IMR-90 (cell line): ENCODE measurements around the gene ARPC5. TPM values are rescaled to one million over a fixed set of nuclear protein-coding genes. Genes with fewer than 3 reads are reported as not detected.

Source experiments
- ATAC-seq: fragments of 200-7000 bp; cut with Tn5 transposase; 2 replicates; pipeline ENCODE4 v1.9.1; 2020; ENCODE audit warnings: low read depth, mild to moderate bottlenecking, moderate library complexity
- BruUV-seq: library from RNA; stranded (reverse); fragments of 400-500 nt; replicated peaks from 2 replicates; lab custom pipeline; 2021; lab: Mats Ljungman, UMichigan
- CTCF ChIA-PET: fragments of 300-600 bp; formaldehyde crosslinking; extraction: SDS; loops from one replicate; lab custom pipeline; 2021; ENCODE audit warnings: antibody characterized with exemption; lab: Yijun Ruan, JAX
- POLR2A ChIA-PET: fragments of 300-600 bp; sonication (Branson Sonifier 250); formaldehyde crosslinking; loops from one replicate; lab custom pipeline; 2022; ENCODE audit warnings: antibody characterized with exemption; ENCODE audit not compliant: unreplicated experiment; lab: Charles Lee
- DNase-seq: peaks from one replicate; pipeline ENCODE4 v3.0.0; 2013
- H2AFZ ChIP-seq: replicated peaks from 2 replicates; pipeline ENCODE3; 2013; ENCODE audit warnings: low read length, mild to moderate bottlenecking; ENCODE audit not compliant: poor library complexity
- H2AK5ac ChIP-seq: 2 replicates; pipeline ENCODE4 v1.6.1; 2013; ENCODE audit warnings: low read depth, low read length, inconsistent platforms
- H2AK9ac ChIP-seq: replicated peaks from 2 replicates; pipeline ENCODE3; 2013; ENCODE audit warnings: mild to moderate bottlenecking, low read depth, low read length, moderate library complexity; ENCODE audit not compliant: poor library complexity
- H2BK120ac ChIP-seq: 2 replicates; pipeline ENCODE4 v1.6.1; 2013; ENCODE audit warnings: low read depth, low read length, inconsistent platforms
- H2BK15ac ChIP-seq: 3 replicates; pipeline ENCODE4 v1.6.1; 2013; ENCODE audit warnings: low read depth, low read length, inconsistent platforms
- H2BK20ac ChIP-seq: 2 replicates; pipeline ENCODE4 v1.6.1; 2013; ENCODE audit warnings: low read depth, mild to moderate bottlenecking, inconsistent platforms, low read length, moderate library complexity
- H2BK5ac ChIP-seq: 2 replicates; pipeline ENCODE4 v1.6.1; 2013; ENCODE audit warnings: mild to moderate bottlenecking, low read depth, low read length, inconsistent platforms; ENCODE audit not compliant: poor library complexity, severe bottlenecking
- H3K14ac ChIP-seq: replicated peaks from 2 replicates; pipeline ENCODE4 v1.6.1; 2013; ENCODE audit warnings: low read depth, low read length, inconsistent platforms
- H3K18ac ChIP-seq: 2 replicates; pipeline ENCODE4 v1.6.1; 2013; ENCODE audit warnings: low read depth, low read length, control low read depth
- H3K23ac ChIP-seq: 2 replicates; pipeline ENCODE4 v1.6.1; 2013; ENCODE audit warnings: low read depth, low read length, inconsistent platforms
- H3K27ac ChIP-seq: 2 replicates; pipeline ENCODE4 v1.5.1; 2013; ENCODE audit warnings: mild to moderate bottlenecking, control low read depth, low read length; ENCODE audit not compliant: insufficient read depth
- H3K27me3 ChIP-seq: 2 replicates; pipeline ENCODE4 v1.6.1; 2013; ENCODE audit warnings: low read length; ENCODE audit not compliant: control insufficient read depth, insufficient read depth
- H3K36me3 ChIP-seq: 2 replicates; pipeline ENCODE4 v1.6.1; 2013; ENCODE audit warnings: low read length, mixed read lengths; ENCODE audit not compliant: control insufficient read depth, insufficient read depth
- H3K4ac ChIP-seq: 2 replicates; pipeline ENCODE4 v1.6.1; 2013; ENCODE audit warnings: low read depth, low read length, inconsistent platforms
- H3K4me1 ChIP-seq: 2 replicates; pipeline ENCODE4 v1.6.1; 2013; ENCODE audit warnings: low read length, mixed read lengths; ENCODE audit not compliant: control insufficient read depth, insufficient read depth
- H3K4me2 ChIP-seq: 2 replicates; pipeline ENCODE4 v1.6.1; 2013; ENCODE audit warnings: low read depth, mild to moderate bottlenecking, control low read depth, low read length, moderate library complexity
- H3K4me3 ChIP-seq: 2 replicates; pipeline ENCODE4 v1.5.1; 2013; ENCODE audit warnings: low read depth, mild to moderate bottlenecking, control low read depth, low read length, moderate library complexity; ENCODE audit not compliant: insufficient read depth
- H3K56ac ChIP-seq: 2 replicates; pipeline ENCODE4 v1.6.1; 2013; ENCODE audit warnings: low read length, inconsistent platforms; ENCODE audit not compliant: insufficient read depth; ENCODE audit errors: extremely low read depth
- H3K79me1 ChIP-seq, 2 experiments: 2 replicates each; pipeline ENCODE4 v1.6.1; 2013; ENCODE audit warnings: low read length in 2 of 2, inconsistent platforms in 1 of 2, low read depth in 1 of 2
- H3K9ac ChIP-seq: 2 replicates; pipeline ENCODE4 v1.6.1; 2013; ENCODE audit warnings: low read depth, low read length, control low read depth
- H3K9me1 ChIP-seq: 2 replicates; pipeline ENCODE4 v1.6.1; 2013; ENCODE audit warnings: low read length, inconsistent platforms; ENCODE audit not compliant: insufficient read depth
- H3K9me3 ChIP-seq: 2 replicates; pipeline ENCODE4 v1.6.1; 2013; ENCODE audit warnings: low read length; ENCODE audit not compliant: control insufficient read depth, insufficient read depth
- H4K20me1 ChIP-seq: 2 replicates; pipeline ENCODE4 v1.6.1; 2013; ENCODE audit warnings: low read length, inconsistent platforms; ENCODE audit not compliant: insufficient read depth
- H4K5ac ChIP-seq: 2 replicates; pipeline ENCODE4 v1.6.1; 2013; ENCODE audit warnings: mild to moderate bottlenecking, low read depth, low read length, control low read depth
- H4K8ac ChIP-seq, 2 experiments: 2 replicates each; pipeline ENCODE4 v1.6.1; 2013; ENCODE audit warnings: low read depth in 2 of 2, low read length in 2 of 2, control low read depth in 1 of 2, inconsistent platforms in 1 of 2
- H4K91ac ChIP-seq: 2 replicates; pipeline ENCODE4 v1.6.1; 2013; ENCODE audit warnings: low read depth, low read length, inconsistent platforms; ENCODE audit not compliant: insufficient read depth
- BHLHE40 ChIP-seq: fragments of 150-350 bp; IDR thresholded peaks from 2 replicates; pipeline ENCODE4 v1.6.1; 2016; ENCODE audit warnings: mild to moderate bottlenecking, low read depth, low read length
- CEBPB ChIP-seq: IDR thresholded peaks from 2 replicates; pipeline ENCODE4 v1.6.1; 2012; ENCODE audit warnings: low read depth, low read length, improper control_type of control experiment
- CHD1 ChIP-seq: IDR thresholded peaks from 2 replicates; pipeline ENCODE4 v1.6.1; 2012; ENCODE audit warnings: low read depth, low read length, improper control_type of control experiment
- FOS ChIP-seq: fragments of 150-350 bp; IDR thresholded peaks from 2 replicates; pipeline ENCODE4 v1.6.1; 2016; ENCODE audit warnings: low read depth, low read length
- MAFK ChIP-seq: IDR thresholded peaks from 2 replicates; pipeline ENCODE4 v1.6.1; 2012; ENCODE audit warnings: low read depth, low read length, improper control_type of control experiment
- MAZ ChIP-seq: IDR thresholded peaks from 2 replicates; pipeline ENCODE4 v1.6.1; 2012; ENCODE audit warnings: low read depth, mild to moderate bottlenecking, low read length, improper control_type of control experiment, moderate library complexity, borderline replicate concordance
- MXI1 ChIP-seq: IDR thresholded peaks from 2 replicates; pipeline ENCODE4 v1.6.1; 2012; ENCODE audit warnings: low read depth, mild to moderate bottlenecking, low read length, moderate library complexity, borderline replicate concordance
- NFE2L2 ChIP-seq: fragments of 150-350 bp; IDR thresholded peaks from 2 replicates; pipeline ENCODE4 v1.6.1; 2016; ENCODE audit warnings: low read depth, mild to moderate bottlenecking, low read length
- POLR2A ChIP-seq: IDR thresholded peaks from 2 replicates; pipeline ENCODE4 v1.6.1; 2012; ENCODE audit warnings: mild to moderate bottlenecking, low read depth, low read length
- RAD21 ChIP-seq: IDR thresholded peaks from 2 replicates; pipeline ENCODE4 v1.6.1; 2012; ENCODE audit warnings: low read length, improper control_type of control experiment
- RCOR1 ChIP-seq: IDR thresholded peaks from 2 replicates; pipeline ENCODE4 v1.6.1; 2012; ENCODE audit warnings: mild to moderate bottlenecking, low read length, improper control_type of control experiment; ENCODE audit not compliant: insufficient replicate concordance
- RFX5 ChIP-seq: IDR thresholded peaks from 2 replicates; pipeline ENCODE4 v1.8.0; 2012; ENCODE audit warnings: low read depth, mild to moderate bottlenecking, low read length, moderate library complexity
- SMC3 ChIP-seq: fragments of 150-350 bp; IDR thresholded peaks from 2 replicates; pipeline ENCODE4 v1.6.1; 2016; ENCODE audit warnings: low read depth, mild to moderate bottlenecking, antibody characterized with exemption, low read length, moderate library complexity
- WGBS, 2 experiments: methylation state at CpG; one replicate each; pipeline versions ENCODE4 v1.1.5 to v1.1.7; 2013; ENCODE audit warnings: missing lambda C conversion rate in 2 of 2; ENCODE audit not compliant: insufficient read length in 1 of 2; ENCODE audit errors: extremely low coverage in 2 of 2; 5-methylcytosine and 5-hydroxymethylcytosine counted together
- dilution Hi-C: fragments of 300-500 bp; cut with HindIII; formaldehyde crosslinking; loops from one replicate; pipeline ENCODE4 v1.14.3; 2018; ENCODE audit warnings: low sequenced_read_pairs; ENCODE audit not compliant: unreplicated experiment
- in situ Hi-C: fragments of 300-500 bp; cut with MboI; formaldehyde crosslinking; loops from 3 replicates; pipeline ENCODE4 v1.14.3; 2019; ENCODE audit warnings: low sequenced_read_pairs, inconsistent platforms, mixed read lengths
- intact Hi-C: fragments of 100-400 bp; cut with micrococcal nuclease; formaldehyde crosslinking; loops from 2 replicates; pipeline ENCODE4 v1.10.0; 2022
- polyA plus RNA-seq, 3 experiments: library from polyadenylated mRNA; depleted of rRNA; stranded (reverse); fragments of >200 nt; gene quantifications; 2 replicates each; pipeline ENCODE4 v1.2.3, GENCODE V29; 2012; ENCODE audit warnings: low replicate concordance in 1 of 3
- total RNA-seq: library from RNA; depleted of rRNA; stranded (reverse); fragments of >200 nt; gene quantifications from 2 replicates; pipeline ENCODE4 v1.2.3, GENCODE V29; 2012
- TF ChIP-seq, protein P1 (sequence below): fragments of 150-350 bp; IDR thresholded peaks from 2 replicates; pipeline ENCODE4 v1.6.1; 2016; ENCODE audit warnings: low read depth, mild to moderate bottlenecking, low read length, moderate library complexity, borderline replicate concordance
- TF ChIP-seq, protein P2 (sequence below): conservative IDR thresholded peaks from 2 replicates; pipeline ENCODE4 v1.5.1; 2012; ENCODE audit warnings: mild to moderate bottlenecking, low read depth, low read length, improper control_type of control experiment
- TF ChIP-seq, protein P3 (sequence below): fragments of 150-350 bp; IDR thresholded peaks from 2 replicates; pipeline ENCODE4 v1.6.1; 2017; ENCODE audit warnings: mild to moderate bottlenecking, antibody characterized with exemption, low read length, low read depth

The ARPC5 gene
- total and polyA plus RNA-seq, 2 of the 4 experiments (the other 2 are of a cell fraction), result 132 to 212 TPM

DNA sequence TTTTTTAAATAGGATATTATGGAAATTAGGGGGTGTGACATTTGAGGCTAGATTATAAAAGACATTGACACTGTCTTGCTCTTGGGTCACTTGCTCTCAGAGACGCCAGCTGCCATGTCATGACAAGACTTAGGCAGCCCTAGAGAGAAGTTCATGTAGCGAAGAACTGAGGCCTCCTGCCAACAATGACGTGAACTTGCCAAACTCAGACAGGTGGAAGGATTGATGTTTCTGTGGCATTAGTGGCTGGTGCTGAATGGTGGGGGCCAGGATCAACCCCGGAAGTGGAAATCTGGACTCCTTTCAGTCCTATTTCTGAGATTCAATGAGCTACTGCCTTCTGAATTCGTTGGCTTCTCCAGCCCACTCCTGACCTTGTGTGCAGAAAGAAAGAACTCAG, 60.0 kb downstream of the ARPC5 start:
- H3K18ac ChIP-seq, result no peak overlapping the region

More for the DNA sequence above, 60.0 kb downstream of the ARPC5 start:
- no CpG with 5 or more reads among the region's 5 CpGs for WGBS, 2 experiments
- Histone ChIP-seq H4K5ac (no peak overlapping the region), H3K23ac (no peak overlapping the region), H2BK120ac (no peak overlapping the region), H3K27me3 (peaks cover 6% of the 10 kb centered on the region), H2BK20ac (no peak overlapping the region), H3K4me1 (no peaks in the 10 kb centered on the region), H4K20me1 (no peaks in the 10 kb centered on the region), H2AK5ac (no peak overlapping the region), H2AFZ (no peak overlapping the region), H3K9me1 (no peaks in the 10 kb centered on the region), H3K4me2 (no peak overlapping the region), H3K9me3 (no peaks in the 10 kb centered on the region), H3K4ac (no peak overlapping the region), H3K36me3 (no peaks in the 10 kb centered on the region), H2AK9ac (no peak overlapping the region), H3K14ac (no peak overlapping the region), H3K9ac (no peak overlapping the region), H3K27ac (no peak overlapping the region), H2BK15ac (no peak overlapping the region), H3K4me3 (no peak overlapping the region), H2BK5ac (no peak overlapping the region), H4K8ac (no peak overlapping the region), H4K91ac (no peak overlapping the region), H3K79me1 (no peaks in the 10 kb centered on the region), H3K56ac (no peak overlapping the region)
- no peak for ATAC-seq
- no peak for DNase-seq
- in situ Hi-C loops, result no loop called here
- BruUV-seq, result no TSS peak
- ChIA-PET CTCF (no interaction called here), POLR2A (no interaction called here)
- dilution Hi-C loops, result no loop called here
- intact Hi-C loops, result no loop called here
- TF ChIP-seq RCOR1 (no peak), CHD1 (no peak), BHLHE40 (no peak), RAD21 (no peak), FOS (no peak), RFX5 (no peak), MXI1 (no peak), MAZ (no peak), MAFK (no peak), CEBPB (no peak), POLR2A (no peak), NFE2L2 (no peak), SMC3 (no peak)
- TF ChIP-seq, protein P1, sequence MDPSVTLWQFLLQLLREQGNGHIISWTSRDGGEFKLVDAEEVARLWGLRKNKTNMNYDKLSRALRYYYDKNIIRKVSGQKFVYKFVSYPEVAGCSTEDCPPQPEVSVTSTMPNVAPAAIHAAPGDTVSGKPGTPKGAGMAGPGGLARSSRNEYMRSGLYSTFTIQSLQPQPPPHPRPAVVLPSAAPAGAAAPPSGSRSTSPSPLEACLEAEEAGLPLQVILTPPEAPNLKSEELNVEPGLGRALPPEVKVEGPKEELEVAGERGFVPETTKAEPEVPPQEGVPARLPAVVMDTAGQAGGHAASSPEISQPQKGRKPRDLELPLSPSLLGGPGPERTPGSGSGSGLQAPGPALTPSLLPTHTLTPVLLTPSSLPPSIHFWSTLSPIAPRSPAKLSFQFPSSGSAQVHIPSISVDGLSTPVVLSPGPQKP, result no peak
- TF ChIP-seq, protein P2, sequence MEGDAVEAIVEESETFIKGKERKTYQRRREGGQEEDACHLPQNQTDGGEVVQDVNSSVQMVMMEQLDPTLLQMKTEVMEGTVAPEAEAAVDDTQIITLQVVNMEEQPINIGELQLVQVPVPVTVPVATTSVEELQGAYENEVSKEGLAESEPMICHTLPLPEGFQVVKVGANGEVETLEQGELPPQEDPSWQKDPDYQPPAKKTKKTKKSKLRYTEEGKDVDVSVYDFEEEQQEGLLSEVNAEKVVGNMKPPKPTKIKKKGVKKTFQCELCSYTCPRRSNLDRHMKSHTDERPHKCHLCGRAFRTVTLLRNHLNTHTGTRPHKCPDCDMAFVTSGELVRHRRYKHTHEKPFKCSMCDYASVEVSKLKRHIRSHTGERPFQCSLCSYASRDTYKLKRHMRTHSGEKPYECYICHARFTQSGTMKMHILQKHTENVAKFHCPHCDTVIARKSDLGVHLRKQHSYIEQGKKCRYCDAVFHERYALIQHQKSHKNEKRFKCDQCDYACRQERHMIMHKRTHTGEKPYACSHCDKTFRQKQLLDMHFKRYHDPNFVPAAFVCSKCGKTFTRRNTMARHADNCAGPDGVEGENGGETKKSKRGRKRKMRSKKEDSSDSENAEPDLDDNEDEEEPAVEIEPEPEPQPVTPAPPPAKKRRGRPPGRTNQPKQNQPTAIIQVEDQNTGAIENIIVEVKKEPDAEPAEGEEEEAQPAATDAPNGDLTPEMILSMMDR, result no peak
- TF ChIP-seq, protein P3, sequence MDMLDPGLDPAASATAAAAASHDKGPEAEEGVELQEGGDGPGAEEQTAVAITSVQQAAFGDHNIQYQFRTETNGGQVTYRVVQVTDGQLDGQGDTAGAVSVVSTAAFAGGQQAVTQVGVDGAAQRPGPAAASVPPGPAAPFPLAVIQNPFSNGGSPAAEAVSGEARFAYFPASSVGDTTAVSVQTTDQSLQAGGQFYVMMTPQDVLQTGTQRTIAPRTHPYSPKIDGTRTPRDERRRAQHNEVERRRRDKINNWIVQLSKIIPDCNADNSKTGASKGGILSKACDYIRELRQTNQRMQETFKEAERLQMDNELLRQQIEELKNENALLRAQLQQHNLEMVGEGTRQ, result no peak
